ENCODE data around the gene FNDC11.

The FNDC11 gene

DNA sequence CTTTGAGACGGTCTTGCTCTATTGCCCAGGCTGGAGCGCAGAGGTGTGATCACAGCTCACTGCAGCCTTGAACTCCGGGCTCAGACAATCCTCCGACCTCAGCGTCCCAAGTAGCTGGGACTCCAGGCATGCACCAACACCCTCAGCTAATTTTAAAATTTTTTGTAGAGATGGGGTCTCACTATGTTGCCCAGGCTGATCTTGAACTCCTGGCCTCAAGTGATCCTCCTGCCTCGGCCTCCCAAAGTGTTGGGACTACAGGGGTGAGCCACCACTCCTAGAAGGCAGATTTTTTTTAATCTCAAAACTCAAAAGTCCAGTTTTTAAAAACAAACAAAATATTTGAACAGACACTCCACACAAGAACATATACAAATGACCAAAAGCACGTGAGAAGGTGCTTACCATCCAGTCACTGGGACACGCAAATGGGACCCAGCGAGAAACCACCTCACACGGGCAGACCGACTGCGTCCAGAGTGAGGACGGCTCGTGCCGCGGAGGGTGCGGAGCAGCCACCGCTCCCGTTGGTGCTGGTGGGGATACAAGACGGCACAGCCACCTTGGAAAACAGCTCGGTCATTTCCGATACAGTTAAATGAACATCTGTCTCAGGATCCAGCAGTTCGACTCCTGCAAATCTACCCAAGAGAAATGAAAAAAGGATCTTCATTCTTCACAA lies 28.6 kb downstream of the FNDC11 start:
- no peak for DNase-seq

GRCh38 chr20:63585616-63586565 lies 31.9 kb downstream of the FNDC11 start:
- DNase-seq = no peak

DNA sequence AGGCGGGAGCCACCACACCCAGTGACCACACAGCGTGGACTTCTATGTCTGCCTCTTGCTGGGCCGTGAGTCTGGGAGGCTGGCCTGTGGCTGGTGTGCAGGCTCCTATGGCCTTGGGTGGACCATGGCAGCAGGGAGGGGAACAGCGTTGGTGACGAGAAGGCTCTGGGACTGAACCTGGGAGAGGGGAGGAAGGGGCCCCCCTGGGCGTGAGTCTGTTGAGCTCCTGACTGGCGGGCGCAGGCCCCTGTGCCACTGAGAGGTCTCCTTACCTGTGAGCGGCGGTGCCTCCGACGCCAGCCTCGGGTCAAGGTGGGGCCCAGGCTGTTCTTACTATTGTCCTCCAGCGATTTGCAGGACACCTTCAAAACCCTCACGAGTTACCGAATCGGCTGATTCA lies 32.8 kb downstream of the FNDC11 start:
- no peak for DNase-seq

DNA sequence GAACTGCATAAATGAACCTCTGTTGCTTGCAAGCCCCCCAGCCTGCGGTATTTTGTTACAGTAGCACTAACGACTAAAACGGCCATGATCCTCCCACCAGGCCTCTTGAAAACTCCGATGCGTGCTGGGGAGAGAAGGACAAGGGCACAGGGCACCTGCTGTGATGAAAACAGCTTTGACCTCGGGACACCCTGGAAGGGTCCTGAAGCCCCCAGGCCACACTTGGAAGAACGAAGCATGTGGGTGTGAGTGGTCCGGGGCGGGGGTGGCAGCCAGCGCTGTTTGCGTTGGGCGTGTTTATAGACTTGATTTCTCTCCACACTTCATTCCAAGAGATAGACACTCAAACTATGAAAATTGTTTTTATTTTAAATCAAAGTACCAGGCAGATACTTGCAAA lies 33.3 kb downstream of the FNDC11 start:
- DNase-seq = no peak

GRCh38 chr20:63587776-63588591 lies 34.0 kb downstream of the FNDC11 start:
- DNase-seq = no peak

DNA sequence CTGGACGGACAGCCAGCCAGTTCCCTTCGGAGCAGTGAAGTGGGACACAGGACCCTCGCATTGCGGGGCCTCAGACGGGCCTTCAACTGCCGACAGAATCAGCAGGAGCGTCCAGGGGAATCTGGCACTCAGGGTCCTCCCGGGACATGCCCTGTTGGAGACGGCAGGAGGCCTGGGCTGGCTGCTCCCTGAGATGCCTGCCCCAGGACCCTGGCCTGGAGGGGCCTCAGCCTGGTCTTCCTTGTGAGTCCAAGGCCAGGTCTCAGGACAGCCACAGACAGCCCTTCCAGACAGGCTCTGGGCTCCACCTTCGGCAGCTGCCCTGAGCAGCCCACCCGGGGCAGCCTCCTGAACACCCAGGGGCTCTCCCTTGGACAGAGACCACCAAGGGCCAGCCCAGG lies 34.7 kb downstream of the FNDC11 start:
- DNase-seq = no peak

- no peak for DNase-seq
Measured at GRCh38 chr20:63589261-63590217, 35.6 kb downstream of the FNDC11 start.

- no peak for DNase-seq
Measured at GRCh38 chr20:63590218-63591146, 36.5 kb downstream of the FNDC11 start.

GRCh38 chr20:63591147-63591533 lies 37.2 kb downstream of the FNDC11 start:
- DNase-seq = no peak

GRCh38 chr20:63591786-63592355 lies 37.9 kb downstream of the FNDC11 start:
- DNase-seq = no peak

DNA sequence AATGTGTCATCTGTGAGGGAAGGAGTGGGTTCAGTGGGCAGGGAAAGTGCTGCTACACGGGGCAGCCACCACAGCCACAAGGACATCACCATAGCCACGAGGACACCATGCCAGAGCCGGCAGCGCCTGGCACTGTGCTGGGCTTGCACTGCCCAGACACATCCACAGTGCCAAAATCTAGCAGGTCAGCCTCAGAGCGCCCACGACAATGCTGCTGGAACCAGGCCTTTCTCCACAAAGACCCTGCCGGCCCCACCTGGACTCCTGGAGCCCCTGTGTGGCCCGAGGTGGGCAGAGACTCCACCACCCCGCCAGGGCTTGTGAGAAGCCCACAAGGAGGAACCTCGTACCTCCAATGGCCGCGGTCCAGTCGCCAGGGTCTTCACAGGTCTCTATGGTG lies 38.7 kb downstream of the FNDC11 start:
- DNase-seq = no peak

DNA sequence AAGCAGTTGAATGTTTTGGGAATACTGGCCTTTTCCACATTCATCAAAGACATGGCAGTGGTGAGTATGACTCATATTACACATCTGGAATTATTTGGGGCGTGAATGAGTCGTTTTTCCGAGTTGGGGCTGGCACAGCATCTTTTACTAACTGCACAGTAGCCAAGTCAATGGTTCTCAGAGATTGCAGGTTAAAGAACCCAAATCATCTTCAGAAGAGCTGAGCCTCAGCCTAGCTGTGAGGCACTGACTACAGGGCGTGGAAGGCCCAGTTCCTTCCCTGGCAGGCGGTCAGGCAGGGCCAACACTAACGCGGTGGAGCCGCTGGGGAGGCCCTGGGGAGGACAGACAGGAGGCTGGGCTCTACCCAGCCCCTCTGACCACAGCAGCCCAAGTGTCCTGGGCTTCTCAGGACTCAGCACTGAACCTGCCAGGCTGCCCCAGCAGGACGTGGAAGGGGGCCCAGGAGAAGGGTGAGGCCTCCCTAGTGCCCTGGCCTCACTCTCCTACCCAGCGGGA lies 40.1 kb downstream of the FNDC11 start:
- DNase-seq = no peak

GRCh38 chr20:63595416-63596127 lies 41.6 kb downstream of the FNDC11 start:
- DNase-seq = no peak

DNA sequence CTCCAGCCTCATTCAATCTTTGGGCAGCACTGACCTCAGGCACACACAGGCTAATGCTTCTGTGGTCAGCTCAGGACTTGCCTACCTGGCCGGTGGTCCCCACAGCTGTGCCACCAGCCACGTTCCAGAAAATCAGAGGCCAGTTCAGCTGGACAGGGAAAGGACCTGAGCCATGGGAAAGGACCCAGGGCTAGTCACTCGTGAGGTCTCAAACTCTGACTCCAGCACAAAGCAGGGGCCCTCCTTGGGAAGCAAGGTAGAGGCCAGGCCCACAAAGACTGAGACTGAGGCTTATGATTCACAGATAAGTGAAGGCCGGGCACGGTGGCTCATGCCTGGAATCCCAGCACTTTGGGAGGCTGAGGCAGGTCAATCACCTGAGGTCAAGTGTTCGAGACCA lies 42.5 kb downstream of the FNDC11 start:
- no peak for DNase-seq

DNA sequence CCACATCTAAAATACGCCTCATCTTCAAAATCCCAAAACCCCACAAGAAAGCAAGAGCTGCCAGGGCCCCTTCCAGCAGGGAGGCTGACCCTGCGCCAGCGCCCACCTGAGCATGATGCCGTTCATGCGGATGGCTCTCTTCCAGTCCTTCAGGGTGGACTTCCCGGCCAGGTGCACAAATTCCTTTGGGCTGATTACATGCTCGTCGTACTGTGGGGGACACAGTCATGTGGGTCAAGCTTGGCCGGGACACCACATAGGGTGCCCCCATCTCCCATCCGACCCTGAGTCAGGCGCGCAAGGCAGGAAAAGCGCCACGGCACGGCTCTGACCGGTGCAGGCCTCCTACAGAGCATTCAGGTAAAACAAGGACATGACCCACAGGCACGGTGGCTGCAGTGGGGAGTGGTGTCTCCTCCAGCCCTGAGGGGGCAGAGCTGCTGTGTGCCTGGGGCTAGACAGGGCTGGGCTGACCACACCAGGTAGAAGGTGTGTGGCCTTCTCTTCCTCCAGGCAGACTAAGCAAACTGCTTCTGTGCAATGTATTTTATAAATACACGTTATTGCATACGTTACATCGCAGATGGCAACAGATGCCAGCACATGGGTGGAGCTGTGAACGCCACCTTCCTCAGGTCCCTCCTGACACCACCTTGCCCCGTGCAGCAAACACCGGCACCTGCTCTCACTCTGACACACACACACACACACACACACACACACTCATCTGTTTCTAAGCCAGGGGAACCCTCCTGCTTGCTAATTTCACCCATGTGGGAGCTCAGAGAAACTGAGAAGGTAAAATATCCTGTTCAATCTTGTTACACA lies 43.9 kb downstream of the FNDC11 start:
- no peak for DNase-seq

DNA sequence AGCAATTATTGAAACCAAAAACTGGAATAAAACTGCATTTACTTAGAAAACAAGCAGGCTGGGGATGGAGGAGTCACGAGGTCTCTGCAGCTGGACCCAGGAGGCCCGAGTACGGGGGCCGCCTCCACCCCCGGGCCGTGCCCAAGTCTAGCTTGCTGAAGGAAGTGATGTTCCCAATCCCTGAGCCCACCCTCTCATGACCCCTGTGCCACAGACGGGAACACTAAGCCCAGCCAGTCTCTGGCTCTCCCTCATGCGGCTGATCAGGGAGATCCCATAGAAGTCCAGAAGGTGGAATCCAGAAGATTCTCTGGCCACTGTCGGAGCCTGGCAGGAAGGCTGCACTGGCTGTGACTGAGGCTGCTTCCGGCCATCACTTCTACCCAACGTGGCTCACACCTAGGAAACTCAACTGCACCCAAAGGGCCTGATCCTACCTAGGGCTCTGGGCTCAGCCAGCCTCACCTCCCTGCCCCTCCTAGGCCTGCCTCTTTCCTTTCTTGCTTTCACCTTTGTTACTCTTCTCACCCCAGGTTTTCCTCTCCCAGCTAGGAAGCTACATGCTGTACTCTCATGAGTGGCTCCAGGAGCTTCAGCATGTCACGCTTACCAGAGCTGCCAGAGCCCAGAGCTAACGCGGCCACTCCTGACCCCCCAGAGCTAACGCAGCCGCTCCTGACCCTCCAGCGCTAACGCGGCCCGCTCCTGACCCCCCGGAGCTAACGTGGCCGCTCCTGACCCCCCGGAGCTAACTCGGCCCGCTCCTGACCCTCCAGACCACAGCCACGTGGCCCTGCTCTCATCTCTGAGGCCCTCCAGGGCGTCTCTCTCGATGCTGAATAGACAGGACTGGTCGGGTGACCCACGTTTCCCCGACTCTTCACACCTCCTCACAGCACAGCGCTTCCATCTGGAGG lies 44.8 kb downstream of the FNDC11 start:
- DNase-seq = no peak

DNA sequence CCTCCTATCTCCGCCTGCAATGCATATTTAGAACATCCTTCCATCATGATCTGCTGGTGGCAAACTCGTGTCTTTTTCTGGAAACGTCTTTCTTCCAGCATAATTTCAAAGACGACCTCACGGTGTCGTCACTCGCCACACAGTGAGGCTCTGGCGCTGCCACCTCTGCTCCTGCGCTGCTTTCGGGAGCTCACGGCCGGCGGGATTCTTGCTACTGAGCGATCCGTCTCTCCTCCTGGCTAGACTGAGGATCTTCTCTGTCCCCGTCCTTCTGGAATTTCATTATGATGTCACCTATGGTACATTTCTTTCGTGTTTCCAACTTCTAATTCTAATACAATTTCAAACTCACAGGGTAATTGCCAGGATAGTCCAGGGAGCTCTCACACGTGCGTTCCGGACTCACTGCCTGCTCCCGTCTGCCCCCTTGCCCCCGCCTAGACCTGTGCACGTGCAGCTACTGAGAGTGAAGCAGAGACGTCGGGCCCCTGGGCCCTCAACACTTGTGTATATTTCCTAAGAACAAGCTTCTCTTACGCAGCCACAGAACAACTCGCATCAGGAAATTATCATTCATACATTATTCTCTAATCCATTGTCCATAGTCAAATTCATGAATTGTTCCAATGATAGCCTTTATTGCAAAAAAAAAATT lies 45.6 kb downstream of the FNDC11 start:
- DNase-seq = no peak
